Measurements from ENCODE around the gene PCYT1A.
"Not testable (repeated sequence)": the region's sequence is repeated elsewhere in the genome, so short reads cannot be mapped to it uniquely, and the experiment has no call there.

Gene PCYT1A

DNA sequence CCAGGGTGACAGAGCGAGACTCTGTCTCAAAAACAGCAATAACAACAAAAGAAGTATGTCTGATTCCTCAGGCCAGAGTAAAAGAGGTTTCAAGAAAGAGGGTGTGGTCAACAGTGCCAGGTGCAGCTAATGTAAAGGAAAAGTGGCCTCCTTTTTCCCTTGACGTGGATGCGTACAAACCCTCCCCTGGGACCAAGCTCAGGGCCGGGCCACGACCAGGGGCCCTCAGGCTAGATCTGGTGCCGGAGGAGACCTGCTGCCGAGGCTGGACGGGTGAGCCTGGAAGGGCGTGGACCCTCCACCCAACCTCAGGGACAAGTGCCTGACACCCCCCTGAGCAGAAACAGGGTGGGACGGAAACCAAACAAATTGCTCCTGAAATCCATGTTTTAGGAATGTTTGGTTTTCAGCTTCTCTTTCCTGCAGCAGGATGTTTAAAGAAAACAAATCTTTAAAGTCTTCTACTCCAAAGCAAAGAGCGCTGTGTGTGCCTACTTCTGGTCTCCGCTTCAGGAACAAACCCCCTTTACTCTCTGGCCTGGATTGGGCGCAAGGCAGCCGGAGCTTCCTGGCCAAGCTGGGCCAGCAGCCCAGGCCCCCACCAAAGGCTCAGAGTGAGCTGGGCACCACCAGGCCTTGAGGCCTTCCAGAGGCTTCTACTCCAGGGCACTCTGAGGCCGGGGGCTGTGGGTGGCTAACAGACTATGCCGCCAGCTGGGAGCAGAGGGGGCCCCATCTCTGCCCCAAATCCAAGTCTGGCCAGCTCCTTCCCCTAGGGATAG, 97.8 kb downstream of the PCYT1A start:
- no peak for DNase-seq

DNA sequence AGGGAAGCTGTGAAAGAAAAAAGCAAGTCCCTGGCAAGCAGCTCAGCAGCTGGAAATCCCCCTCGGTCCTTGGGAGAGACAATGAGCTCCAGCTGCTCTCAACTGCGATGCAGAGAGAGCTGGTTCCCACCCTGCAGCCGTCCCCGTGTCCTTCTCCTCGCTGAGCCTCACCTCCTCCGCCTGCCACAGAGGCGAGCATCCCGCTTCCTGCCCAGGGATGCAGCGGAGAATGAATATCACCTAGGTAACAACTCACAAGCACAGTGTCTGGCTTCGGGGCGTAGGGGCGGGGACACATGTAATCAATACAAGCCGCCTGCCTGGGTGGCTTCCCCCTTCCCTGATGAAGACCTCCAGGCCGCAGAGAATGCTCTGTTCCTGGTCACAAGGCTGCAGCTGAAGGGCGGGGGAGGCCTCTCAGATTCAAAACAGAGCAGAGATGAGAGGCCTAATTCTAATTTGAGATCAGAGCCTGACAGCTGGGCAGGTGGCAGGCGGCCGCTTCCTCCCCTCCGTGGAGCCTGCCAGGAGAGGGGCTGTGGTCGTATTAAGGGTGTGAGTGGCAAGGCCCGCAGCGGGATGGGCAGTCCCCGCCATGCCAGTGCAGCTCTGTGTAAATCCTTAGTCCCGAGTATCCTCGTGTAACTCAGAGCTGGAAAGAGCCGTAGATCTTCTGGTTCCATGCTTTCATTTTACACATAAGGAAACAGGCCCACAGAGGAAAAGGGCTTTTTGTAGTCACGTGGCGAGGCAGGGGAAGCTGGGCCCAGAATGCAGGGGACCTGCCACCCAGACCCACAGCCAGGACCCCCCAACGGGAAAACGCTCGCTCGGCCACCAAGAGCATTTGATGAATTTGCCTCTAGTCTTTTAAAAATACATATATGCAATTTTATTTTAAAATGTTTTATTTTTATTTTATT, 100.6 kb downstream of the PCYT1A start:
- DNase-seq = no peak

DNA sequence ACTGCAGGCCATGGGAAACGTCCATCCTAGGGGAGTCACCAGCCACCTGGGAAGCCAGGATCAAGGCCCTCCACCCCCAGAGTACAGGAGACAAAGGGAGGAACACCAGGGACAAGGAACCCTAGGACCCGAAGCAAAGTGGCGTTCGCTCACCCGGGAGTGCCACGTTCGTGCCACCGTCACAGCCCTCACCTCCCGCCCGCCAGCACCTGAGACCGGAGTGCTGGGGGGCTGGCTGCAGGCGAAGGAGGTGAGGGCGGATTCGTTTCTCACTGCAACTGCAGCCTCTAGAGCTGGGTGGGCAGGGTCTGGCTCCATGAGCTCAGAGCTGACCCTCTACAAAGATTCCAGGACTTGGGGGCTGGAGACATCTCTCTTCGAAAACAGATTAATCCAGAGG, 102.6 kb downstream of the PCYT1A start:
- DNase-seq = no peak

DNA sequence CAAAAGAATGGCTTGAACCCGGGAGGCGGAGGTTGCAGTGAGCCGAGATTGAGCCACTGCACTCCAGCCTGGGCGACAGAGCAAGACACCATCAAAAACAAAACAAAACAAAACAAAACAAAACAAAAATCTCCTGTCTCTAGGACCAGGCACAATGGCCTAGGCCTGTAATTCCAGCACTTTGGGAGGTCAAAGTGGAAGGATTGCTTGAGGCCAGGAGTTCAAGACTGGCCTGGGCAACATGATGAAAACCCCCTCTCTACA, 103.4 kb downstream of the PCYT1A start:
- not testable (repeated sequence) for DNase-seq

DNA sequence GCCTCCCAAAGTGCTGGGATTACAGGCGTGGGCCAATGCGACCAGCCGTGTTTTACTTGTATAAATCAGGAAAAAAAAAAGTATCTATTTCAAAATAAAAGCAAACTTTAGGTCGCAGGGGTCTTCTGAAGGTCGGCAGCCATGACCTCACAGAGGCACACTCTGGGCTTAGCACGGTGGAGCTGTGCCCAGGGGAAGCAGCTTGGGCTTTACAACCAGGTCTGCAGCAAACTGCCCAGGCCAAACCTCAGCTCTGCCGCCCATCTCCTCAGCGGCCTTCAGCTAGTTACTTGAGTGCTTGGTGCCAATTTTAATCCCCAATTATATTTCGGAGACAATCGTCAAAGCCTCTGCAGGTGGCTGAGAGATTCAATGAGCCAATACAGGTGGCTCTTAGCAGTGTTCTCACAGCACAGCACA, 106.4 kb downstream of the PCYT1A start:
- DNase-seq = no peak

DNA sequence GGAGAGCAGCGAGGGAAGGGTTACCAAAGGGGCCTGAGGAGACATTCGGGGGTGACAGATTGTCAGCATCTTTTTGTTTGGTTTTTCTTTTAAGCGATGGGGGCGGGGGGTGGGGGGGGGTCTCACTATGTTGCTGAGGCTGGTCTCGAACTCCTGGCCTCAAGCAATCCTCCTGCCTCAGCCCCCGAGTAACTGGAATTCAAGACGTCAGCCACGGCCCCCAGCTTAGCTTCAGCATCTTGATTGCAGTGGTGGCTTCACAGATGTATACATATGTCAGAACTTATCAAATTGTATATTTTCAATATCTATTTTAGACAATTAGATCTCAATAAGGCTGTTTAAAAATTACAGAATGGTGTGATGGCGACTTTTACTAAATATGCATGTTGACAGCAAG, 107.2 kb downstream of the PCYT1A start:
- no peak for DNase-seq

Data from amniotic stem cell (primary cell).